ENCODE data around the gene MS4A12. TPM values are rescaled to one million over a fixed set of nuclear protein-coding genes. Genes with fewer than 3 reads are reported as not detected.
"Not testable (repeated sequence)": the region's sequence is repeated elsewhere in the genome, so short reads cannot be mapped to it uniquely, and the experiment has no call there.

The MS4A12 gene
- total RNA-seq, 3 donors from 2014 or later = 411 to 1,262 (median 644) TPM

GRCh38 chr11:60513496-60514460, 21.2 kb downstream of the MS4A12 start:
- no peak for DNase-seq
- intact Hi-C loops (cut with DNase I, micrococcal nuclease) = no loop called here

GRCh38 chr11:60515144-60515855, 22.7 kb downstream of the MS4A12 start, which contains the start of gene MS4A13:
Gene MS4A13 (plus strand): TSS chr11:60515392. CDS start chr11:60518084, 2,692 bp downstream.
- H3K4me3 ChIP-seq = no peak within 1 kb of the TSS
- H3K36me3 ChIP-seq (ENCODE audit: low read depth) = no peaks in the 10 kb centered on the region
- no peaks in the 10 kb centered on the region for H3K4me1 ChIP-seq (ENCODE audit: low read depth)
- ATAC-seq (peak; percentile 36), DNase-seq (no peak)
- intact Hi-C loops (cut with DNase I, micrococcal nuclease) = no loop called here
- H3K9me3 ChIP-seq = no peaks in the 10 kb centered on the region
- no peak for TF ChIP-seq CTCF (IDR thresholded peaks at IDR 0.05)

More at GRCh38 chr11:60513496-60514460, 21.2 kb downstream of the MS4A12 start:
- Histone ChIP-seq H3K4me3 (no peak overlapping the region), H3K4me1 (ENCODE audit: low read depth) (no peaks in the 10 kb centered on the region), H3K9me3 (no peaks in the 10 kb centered on the region), H3K36me3 (ENCODE audit: low read depth) (no peaks in the 10 kb centered on the region)
- no peak for TF ChIP-seq CTCF (IDR thresholded peaks at IDR 0.05)
- ATAC-seq = no peak

- Histone ChIP-seq H3K36me3 (ENCODE audit: low read depth) (no peaks in the 10 kb centered on the region), H3K9me3 (no peaks in the 10 kb centered on the region), H3K4me1 (ENCODE audit: low read depth) (no peaks in the 10 kb centered on the region), H3K4me3 (no peak overlapping the region)
- ATAC-seq (no peak), DNase-seq (no peak)
- intact Hi-C loops (cut with DNase I, micrococcal nuclease) = no loop called here
- no peak for TF ChIP-seq CTCF (IDR thresholded peaks at IDR 0.05)
These were observed 35.9 kb downstream of the MS4A12 start for GRCh38 chr11:60528465-60528864.

- ATAC-seq = no peak
- Histone ChIP-seq H3K9me3 (no peaks in the 10 kb centered on the region), H3K4me1 (ENCODE audit: low read depth) (no peaks in the 10 kb centered on the region), H3K36me3 (ENCODE audit: low read depth) (no peaks in the 10 kb centered on the region), H3K4me3 (no peak overlapping the region)
- TF ChIP-seq CTCF (IDR thresholded peaks at IDR 0.05) = no peak
- DNase-seq = no peak
- intact Hi-C loops (cut with DNase I, micrococcal nuclease) = no loop called here
These were observed 36.4 kb downstream of the MS4A12 start for GRCh38 chr11:60528934-60529333.

- no peak for DNase-seq
- intact Hi-C loops (cut with DNase I, micrococcal nuclease) = no loop called here
- H3K4me3 ChIP-seq = no peak overlapping the region
- H3K36me3 ChIP-seq (ENCODE audit: low read depth) = no peaks in the 10 kb centered on the region
- no peak for TF ChIP-seq CTCF (IDR thresholded peaks at IDR 0.05)
- H3K4me1 ChIP-seq (ENCODE audit: low read depth) = no peaks in the 10 kb centered on the region
- no peaks in the 10 kb centered on the region for H3K9me3 ChIP-seq
- ATAC-seq = no peak
These were observed 38.0 kb downstream of the MS4A12 start for GRCh38 chr11:60530454-60531100.

- H3K36me3 ChIP-seq (ENCODE audit: low read depth); DNase-seq; intact Hi-C loops (cut with DNase I, micrococcal nuclease); H3K9me3 ChIP-seq; ATAC-seq; H3K4me1 ChIP-seq (ENCODE audit: low read depth); H3K4me3 ChIP-seq: not testable (repeated sequence)
These were observed 39.8 kb downstream of the MS4A12 start for GRCh38 chr11:60532383-60532782.

GRCh38 chr11:60538627-60539026, 46.0 kb downstream of the MS4A12 start:
- H3K9me3 ChIP-seq; DNase-seq; ATAC-seq; H3K4me3 ChIP-seq; H3K4me1 ChIP-seq (ENCODE audit: low read depth); intact Hi-C loops (cut with DNase I, micrococcal nuclease); H3K36me3 ChIP-seq (ENCODE audit: low read depth): not testable (repeated sequence)

Measured in mucosa of descending colon (tissue), 3 donors.